GM21786 (cell line): ENCODE data around the gene OR2K2.
"Not testable (repeated sequence)": the region's sequence is repeated elsewhere in the genome, so short reads cannot be mapped to it uniquely, and the experiment has no call there.

ENCODE experiments used
- ATAC-seq: cut with Tn5 transposase; IDR thresholded peaks from one replicate; pipeline ENCODE4 v1.9.1; 2021; ENCODE audit not compliant: unreplicated experiment

OR2K2 gene

GRCh38 chr9:111298731-111299598, 31.1 kb downstream of the OR2K2 start:
- no peak for ATAC-seq

- ATAC-seq = no peak
Measured at GRCh38 chr9:111298111-111298510, 31.9 kb downstream of the OR2K2 start.

- ATAC-seq = no peak
Measured at GRCh38 chr9:111297066-111297824, 32.8 kb downstream of the OR2K2 start.

- ATAC-seq = no peak
Measured at GRCh38 chr9:111294691-111295451, 35.2 kb downstream of the OR2K2 start.

- ATAC-seq = no peak
Measured at GRCh38 chr9:111287127-111287526, 42.9 kb downstream of the OR2K2 start.

- ATAC-seq = no peak
Measured at GRCh38 chr9:111284703-111285102, 45.3 kb downstream of the OR2K2 start.

- ATAC-seq = no peak
Measured at GRCh38 chr9:111282845-111283244, 47.2 kb downstream of the OR2K2 start.

GRCh38 chr9:111280795-111281194, 49.2 kb downstream of the OR2K2 start:
- ATAC-seq = not testable (repeated sequence)
